ENCODE measurements around the gene LAMB1.

GRCh38 chr7:107918948-107919347, 84.0 kb downstream of the LAMB1 start:
- TF ChIP-seq, protein P1, sequence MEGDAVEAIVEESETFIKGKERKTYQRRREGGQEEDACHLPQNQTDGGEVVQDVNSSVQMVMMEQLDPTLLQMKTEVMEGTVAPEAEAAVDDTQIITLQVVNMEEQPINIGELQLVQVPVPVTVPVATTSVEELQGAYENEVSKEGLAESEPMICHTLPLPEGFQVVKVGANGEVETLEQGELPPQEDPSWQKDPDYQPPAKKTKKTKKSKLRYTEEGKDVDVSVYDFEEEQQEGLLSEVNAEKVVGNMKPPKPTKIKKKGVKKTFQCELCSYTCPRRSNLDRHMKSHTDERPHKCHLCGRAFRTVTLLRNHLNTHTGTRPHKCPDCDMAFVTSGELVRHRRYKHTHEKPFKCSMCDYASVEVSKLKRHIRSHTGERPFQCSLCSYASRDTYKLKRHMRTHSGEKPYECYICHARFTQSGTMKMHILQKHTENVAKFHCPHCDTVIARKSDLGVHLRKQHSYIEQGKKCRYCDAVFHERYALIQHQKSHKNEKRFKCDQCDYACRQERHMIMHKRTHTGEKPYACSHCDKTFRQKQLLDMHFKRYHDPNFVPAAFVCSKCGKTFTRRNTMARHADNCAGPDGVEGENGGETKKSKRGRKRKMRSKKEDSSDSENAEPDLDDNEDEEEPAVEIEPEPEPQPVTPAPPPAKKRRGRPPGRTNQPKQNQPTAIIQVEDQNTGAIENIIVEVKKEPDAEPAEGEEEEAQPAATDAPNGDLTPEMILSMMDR (IDR thresholded peaks at IDR 0.05; ENCODE audit: insufficient read depth, low read length, poor library complexity, severe bottlenecking): no peak
- no peak for TF ChIP-seq EZH2phosphoT487 (conservative IDR thresholded peaks at IDR 0.05; ENCODE audit: low read length)
